Measurements from ENCODE around the gene CHRD.
"Not testable (repeated sequence)": the region's sequence is repeated elsewhere in the genome, so short reads cannot be mapped to it uniquely, and the experiment has no call there.

CHRD gene

DNA sequence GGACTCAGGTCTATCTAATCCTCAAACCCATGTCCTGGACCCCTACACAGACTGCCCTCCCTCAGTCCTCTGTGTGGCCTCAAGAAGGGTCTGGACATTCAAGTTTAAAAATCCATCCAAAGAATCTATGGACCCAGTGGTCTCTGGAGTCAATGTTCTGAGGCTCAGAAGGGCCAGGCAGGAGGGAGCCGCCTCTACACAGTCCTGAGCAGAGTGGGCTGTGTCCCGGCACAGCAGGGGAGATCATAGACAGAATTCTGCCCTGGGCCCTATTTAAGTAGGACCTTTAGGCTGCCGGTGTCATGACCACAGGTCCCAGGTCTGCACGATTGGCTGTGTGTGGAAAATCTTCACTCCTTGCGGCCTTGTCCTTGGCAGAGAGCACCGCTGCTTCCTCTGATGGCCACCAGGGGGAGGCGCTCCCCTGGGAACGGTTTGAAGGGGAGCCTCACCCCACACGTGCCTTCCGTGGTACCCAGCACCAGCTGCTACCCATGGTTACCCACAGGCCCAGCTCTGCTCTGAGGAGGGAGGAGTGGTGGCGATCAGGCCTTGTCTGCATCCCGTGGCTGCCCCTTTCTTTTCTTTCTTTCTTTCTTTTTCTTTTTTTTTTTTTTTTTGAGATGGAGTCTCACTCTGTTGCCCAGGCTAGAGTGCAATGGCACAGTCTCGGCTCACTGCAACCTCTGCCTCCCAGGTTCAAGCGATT, 37.9 kb downstream of the CHRD start:
- TF ChIP-seq CTCF (conservative IDR thresholded peaks at IDR 0.05) (peak; percentile 98), ZFX (IDR thresholded peaks at IDR 0.05) (no peak)
- no peak overlapping the region for H3K27ac ChIP-seq

DNA sequence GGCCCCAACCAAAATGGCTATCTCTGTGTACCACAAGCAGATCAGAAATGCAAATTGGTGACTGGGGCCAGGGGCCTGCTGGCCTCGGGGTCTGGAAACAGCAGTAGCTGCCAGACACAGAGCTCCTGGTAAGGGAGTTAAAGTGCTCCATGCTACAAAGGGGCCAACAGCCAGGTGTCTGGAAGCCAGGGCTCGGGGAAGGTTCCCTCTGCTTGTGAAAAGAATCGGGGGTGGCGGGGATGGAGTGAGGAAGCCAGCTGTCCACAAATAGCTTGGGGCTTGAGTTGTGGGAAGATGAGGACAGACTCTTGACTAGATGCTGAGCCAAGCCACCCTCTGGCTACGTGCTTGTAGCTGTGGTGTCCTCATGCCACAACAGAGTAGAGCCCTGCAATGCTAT, 39.3 kb downstream of the CHRD start:
- TF ChIP-seq CTCF (conservative IDR thresholded peaks at IDR 0.05) (no peak), ZFX (IDR thresholded peaks at IDR 0.05) (no peak)

GRCh38 chr3:184423561-184423960, 43.7 kb downstream of the CHRD start:
- no peak overlapping the region for H3K27ac ChIP-seq
- TF ChIP-seq CTCF (conservative IDR thresholded peaks at IDR 0.05) (no peak), ZFX (IDR thresholded peaks at IDR 0.05) (no peak)

More for the DNA sequence above, 39.3 kb downstream of the CHRD start:
- no peak overlapping the region for H3K27ac ChIP-seq

DNA sequence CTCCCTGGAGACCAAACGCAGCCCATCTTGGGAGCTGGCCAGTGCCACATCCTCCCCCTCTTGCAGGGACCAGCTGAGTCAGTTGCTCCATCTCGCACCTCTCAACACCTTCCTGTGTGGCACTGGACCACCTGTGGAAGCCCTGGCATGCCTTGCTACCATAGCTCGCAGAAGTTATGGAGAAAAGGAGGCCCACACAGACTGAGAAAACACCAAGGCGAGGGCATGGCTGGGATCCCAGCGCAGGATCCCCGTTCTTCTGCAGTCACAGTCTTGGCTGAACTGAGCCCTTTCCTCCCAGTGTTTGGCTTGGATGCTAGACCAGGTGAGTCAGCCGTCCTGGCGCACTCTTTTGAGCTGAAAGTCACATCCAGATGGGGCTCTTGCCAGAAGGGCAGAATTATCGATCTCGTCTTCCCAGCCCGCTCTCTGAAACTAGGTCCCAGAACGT, 46.9 kb downstream of the CHRD start:
- H3K27ac ChIP-seq = no peak overlapping the region
- TF ChIP-seq CTCF (conservative IDR thresholded peaks at IDR 0.05) (no peak), ZFX (IDR thresholded peaks at IDR 0.05) (no peak)

DNA sequence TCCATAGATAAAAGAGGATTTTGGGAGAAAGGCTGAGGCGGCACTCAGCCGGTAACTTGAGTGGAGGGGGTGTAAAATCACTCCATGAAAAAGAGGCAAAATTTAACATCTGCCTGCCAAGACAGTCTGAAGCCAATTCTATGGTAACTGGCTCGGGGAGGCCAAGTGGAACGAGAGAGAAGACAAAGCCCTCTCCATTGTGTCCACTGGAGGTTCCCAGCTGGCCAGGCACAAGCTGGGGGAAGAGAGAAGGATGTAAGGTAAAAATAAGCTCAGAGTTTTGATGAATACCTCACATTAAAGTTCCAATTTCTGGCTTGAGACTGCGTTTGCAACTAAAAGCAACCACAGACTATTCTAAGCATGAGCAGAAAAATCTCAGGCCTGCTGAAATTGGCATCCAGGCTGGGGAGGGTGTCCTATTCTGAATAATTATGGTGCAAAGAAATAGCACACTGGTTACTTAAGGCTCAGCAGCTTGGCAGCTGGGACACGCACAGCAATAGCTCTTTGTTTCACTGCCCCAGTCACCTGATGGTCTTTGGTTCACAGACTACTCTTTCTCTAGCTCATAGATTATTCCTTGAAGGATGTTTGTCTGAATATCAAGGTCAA, 48.8 kb downstream of the CHRD start:
- TF ChIP-seq ZFX (IDR thresholded peaks at IDR 0.05) (no peak), CTCF (conservative IDR thresholded peaks at IDR 0.05) (no peak)

DNA sequence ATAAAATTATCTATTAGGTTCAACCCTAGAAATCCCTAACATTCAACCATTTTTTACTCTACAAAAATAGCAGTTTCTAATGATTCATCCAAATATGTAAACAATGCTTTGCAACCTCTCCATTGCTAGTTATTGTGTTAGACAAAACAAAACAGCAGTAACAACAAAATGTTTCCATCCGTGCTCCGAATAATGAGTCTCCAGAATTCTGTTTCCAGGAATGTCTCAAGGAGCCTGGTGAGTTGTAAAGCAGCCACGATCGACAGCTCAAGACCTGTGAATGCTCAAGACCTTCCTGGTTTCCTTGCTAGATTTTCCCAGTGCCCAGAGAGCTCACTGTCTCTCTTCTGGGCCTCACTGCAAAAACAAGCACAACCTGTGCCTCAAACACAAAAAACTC, 49.9 kb downstream of the CHRD start:
- TF ChIP-seq CTCF (conservative IDR thresholded peaks at IDR 0.05) = no peak
- TF ChIP-seq ZFX (IDR thresholded peaks at IDR 0.05) = no peak
- H3K27ac ChIP-seq = no peak overlapping the region

More for the DNA sequence above, 48.8 kb downstream of the CHRD start:
- H3K27ac ChIP-seq = no peak overlapping the region

- no peak overlapping the region for H3K27ac ChIP-seq
- TF ChIP-seq CTCF (conservative IDR thresholded peaks at IDR 0.05) (no peak), ZFX (IDR thresholded peaks at IDR 0.05) (no peak)
Observed at GRCh38 chr3:184430940-184431339, 51.1 kb downstream of the CHRD start.

- H3K27ac ChIP-seq = not testable (repeated sequence)
Observed at GRCh38 chr3:184433178-184433577, 53.3 kb downstream of the CHRD start.
